ENCODE data around the gene TGFA. TPM values are rescaled to one million over a fixed set of nuclear protein-coding genes. Genes with fewer than 3 reads are reported as not detected.

Gene TGFA
- total and polyA plus RNA-seq, 2 experiments from 2014 or later, result 1.4 to 6.5 TPM

DNA sequence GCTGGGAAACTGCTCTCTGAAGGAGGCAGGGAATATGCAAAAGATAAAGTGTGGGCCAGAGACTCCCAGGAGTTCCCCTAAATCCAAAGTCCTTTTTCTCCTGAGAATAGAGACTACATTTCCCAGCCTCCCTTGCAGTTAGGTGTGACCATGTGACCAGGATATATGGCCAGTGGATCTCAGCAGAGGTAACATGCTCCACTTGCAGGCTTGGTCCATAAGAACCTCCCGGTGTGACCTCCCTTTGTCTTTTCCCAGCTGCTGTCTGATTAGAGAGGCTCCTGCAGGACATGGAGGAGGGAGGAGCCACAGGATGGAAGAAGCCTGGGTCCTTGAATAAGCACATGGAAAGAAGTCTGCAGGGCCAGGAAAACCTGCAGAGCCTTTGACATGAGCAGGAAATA lies 76.2 kb downstream of the TGFA start (continued):
- TF ChIP-seq, protein P1, sequence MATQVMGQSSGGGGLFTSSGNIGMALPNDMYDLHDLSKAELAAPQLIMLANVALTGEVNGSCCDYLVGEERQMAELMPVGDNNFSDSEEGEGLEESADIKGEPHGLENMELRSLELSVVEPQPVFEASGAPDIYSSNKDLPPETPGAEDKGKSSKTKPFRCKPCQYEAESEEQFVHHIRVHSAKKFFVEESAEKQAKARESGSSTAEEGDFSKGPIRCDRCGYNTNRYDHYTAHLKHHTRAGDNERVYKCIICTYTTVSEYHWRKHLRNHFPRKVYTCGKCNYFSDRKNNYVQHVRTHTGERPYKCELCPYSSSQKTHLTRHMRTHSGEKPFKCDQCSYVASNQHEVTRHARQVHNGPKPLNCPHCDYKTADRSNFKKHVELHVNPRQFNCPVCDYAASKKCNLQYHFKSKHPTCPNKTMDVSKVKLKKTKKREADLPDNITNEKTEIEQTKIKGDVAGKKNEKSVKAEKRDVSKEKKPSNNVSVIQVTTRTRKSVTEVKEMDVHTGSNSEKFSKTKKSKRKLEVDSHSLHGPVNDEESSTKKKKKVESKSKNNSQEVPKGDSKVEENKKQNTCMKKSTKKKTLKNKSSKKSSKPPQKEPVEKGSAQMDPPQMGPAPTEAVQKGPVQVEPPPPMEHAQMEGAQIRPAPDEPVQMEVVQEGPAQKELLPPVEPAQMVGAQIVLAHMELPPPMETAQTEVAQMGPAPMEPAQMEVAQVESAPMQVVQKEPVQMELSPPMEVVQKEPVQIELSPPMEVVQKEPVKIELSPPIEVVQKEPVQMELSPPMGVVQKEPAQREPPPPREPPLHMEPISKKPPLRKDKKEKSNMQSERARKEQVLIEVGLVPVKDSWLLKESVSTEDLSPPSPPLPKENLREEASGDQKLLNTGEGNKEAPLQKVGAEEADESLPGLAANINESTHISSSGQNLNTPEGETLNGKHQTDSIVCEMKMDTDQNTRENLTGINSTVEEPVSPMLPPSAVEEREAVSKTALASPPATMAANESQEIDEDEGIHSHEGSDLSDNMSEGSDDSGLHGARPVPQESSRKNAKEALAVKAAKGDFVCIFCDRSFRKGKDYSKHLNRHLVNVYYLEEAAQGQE (IDR thresholded peaks at IDR 0.05; ENCODE audit: unreplicated experiment), result no peak
- TF ChIP-seq EZH2 (IDR thresholded peaks at IDR 0.05; ENCODE audit: low read depth, unreplicated experiment) (no peak), CREB1 (CRISPR knock-in tag; IDR thresholded peaks at IDR 0.05; ENCODE audit: low read depth) (no peak), ZNF114 (CRISPR knock-in tag; IDR thresholded peaks at IDR 0.05) (no peak), JUNB (IDR thresholded peaks at IDR 0.05; ENCODE audit: unreplicated experiment) (no peak), EZH2phosphoT487 (IDR thresholded peaks at IDR 0.05; ENCODE audit: unreplicated experiment) (no peak)

DNA sequence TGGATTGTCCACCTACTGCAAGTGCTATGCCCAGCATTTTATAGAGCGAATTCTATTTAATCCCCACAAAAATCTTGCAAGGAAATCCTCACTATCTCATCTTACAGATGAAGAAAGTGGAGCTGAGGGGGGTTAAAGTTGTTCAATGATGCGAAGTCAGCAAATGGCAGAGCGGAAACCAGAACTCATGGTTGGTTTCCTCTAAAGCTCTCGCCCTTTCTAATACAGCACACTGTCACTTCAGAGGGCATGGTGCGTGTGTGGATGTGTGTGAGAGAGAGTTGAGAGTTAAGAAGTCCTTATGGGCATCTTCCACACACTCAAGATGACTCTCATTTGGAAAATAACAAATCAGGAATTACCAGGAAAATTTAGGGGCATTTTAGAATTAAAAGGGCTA lies 78.4 kb downstream of the TGFA start:
- peaks cover 20% of the 10 kb centered on the region for H3K4me1 Mint-ChIP-seq
- no peak overlapping the region for H3K4me3 Mint-ChIP-seq
- no peaks in the 10 kb centered on the region for H3K36me3 Mint-ChIP-seq (ENCODE audit: low read depth)
- Histone ChIP-seq H3K9me2 (ENCODE audit: insufficient read depth) (no peaks in the 10 kb centered on the region), H3K4me3 (no peak overlapping the region), H4K20me1 (replicated peaks; ENCODE audit: insufficient read depth) (no peaks in the 10 kb centered on the region), H3F3A (replicated peaks; ENCODE audit: low read depth) (no peaks in the 10 kb centered on the region), H3K27ac (ENCODE audit: low read depth) (no peak overlapping the region), H3K79me2 (replicated peaks; ENCODE audit: insufficient read depth) (no peaks in the 10 kb centered on the region), H3K4me2 (no peak overlapping the region), H3K27me3 (ENCODE audit: insufficient read depth) (no peaks in the 10 kb centered on the region), H3K4me1 (ENCODE audit: insufficient read depth) (peaks cover 7% of the 10 kb centered on the region; the same call in 1 of the 2 replicates), H2AFZ (no peak overlapping the region), H3K36me3 (ENCODE audit: insufficient read depth) (no peaks in the 10 kb centered on the region)
- ATAC-seq, result no peak
- H3K9me3 Mint-ChIP-seq, result no peaks in the 10 kb centered on the region
- no peak overlapping the region for H3K27ac Mint-ChIP-seq
- DNase-seq (ENCODE audit: low spot score), result no peak
- H3K27me3 Mint-ChIP-seq (ENCODE audit: insufficient read depth, low read depth, poor library complexity), result peaks cover 4% of the 10 kb centered on the region
- TF ChIP-seq, protein P2, sequence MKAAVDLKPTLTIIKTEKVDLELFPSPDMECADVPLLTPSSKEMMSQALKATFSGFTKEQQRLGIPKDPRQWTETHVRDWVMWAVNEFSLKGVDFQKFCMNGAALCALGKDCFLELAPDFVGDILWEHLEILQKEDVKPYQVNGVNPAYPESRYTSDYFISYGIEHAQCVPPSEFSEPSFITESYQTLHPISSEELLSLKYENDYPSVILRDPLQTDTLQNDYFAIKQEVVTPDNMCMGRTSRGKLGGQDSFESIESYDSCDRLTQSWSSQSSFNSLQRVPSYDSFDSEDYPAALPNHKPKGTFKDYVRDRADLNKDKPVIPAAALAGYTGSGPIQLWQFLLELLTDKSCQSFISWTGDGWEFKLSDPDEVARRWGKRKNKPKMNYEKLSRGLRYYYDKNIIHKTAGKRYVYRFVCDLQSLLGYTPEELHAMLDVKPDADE (IDR thresholded peaks at IDR 0.05), result no peak
- TF ChIP-seq ZNF331 (CRISPR knock-in tag; IDR thresholded peaks at IDR 0.05; ENCODE audit: low read depth) (no peak), EZH2 (IDR thresholded peaks at IDR 0.05; ENCODE audit: low read depth, unreplicated experiment) (no peak), EZH2phosphoT487 (IDR thresholded peaks at IDR 0.05; ENCODE audit: unreplicated experiment) (no peak), STAT1 (IDR thresholded peaks at IDR 0.05; ENCODE audit: unreplicated experiment) (no peak), JUNB (IDR thresholded peaks at IDR 0.05; ENCODE audit: unreplicated experiment) (no peak), NANOG (IDR thresholded peaks at IDR 0.05; ENCODE audit: borderline replicate concordance) (no peak)
- TF ChIP-seq, protein P3, sequence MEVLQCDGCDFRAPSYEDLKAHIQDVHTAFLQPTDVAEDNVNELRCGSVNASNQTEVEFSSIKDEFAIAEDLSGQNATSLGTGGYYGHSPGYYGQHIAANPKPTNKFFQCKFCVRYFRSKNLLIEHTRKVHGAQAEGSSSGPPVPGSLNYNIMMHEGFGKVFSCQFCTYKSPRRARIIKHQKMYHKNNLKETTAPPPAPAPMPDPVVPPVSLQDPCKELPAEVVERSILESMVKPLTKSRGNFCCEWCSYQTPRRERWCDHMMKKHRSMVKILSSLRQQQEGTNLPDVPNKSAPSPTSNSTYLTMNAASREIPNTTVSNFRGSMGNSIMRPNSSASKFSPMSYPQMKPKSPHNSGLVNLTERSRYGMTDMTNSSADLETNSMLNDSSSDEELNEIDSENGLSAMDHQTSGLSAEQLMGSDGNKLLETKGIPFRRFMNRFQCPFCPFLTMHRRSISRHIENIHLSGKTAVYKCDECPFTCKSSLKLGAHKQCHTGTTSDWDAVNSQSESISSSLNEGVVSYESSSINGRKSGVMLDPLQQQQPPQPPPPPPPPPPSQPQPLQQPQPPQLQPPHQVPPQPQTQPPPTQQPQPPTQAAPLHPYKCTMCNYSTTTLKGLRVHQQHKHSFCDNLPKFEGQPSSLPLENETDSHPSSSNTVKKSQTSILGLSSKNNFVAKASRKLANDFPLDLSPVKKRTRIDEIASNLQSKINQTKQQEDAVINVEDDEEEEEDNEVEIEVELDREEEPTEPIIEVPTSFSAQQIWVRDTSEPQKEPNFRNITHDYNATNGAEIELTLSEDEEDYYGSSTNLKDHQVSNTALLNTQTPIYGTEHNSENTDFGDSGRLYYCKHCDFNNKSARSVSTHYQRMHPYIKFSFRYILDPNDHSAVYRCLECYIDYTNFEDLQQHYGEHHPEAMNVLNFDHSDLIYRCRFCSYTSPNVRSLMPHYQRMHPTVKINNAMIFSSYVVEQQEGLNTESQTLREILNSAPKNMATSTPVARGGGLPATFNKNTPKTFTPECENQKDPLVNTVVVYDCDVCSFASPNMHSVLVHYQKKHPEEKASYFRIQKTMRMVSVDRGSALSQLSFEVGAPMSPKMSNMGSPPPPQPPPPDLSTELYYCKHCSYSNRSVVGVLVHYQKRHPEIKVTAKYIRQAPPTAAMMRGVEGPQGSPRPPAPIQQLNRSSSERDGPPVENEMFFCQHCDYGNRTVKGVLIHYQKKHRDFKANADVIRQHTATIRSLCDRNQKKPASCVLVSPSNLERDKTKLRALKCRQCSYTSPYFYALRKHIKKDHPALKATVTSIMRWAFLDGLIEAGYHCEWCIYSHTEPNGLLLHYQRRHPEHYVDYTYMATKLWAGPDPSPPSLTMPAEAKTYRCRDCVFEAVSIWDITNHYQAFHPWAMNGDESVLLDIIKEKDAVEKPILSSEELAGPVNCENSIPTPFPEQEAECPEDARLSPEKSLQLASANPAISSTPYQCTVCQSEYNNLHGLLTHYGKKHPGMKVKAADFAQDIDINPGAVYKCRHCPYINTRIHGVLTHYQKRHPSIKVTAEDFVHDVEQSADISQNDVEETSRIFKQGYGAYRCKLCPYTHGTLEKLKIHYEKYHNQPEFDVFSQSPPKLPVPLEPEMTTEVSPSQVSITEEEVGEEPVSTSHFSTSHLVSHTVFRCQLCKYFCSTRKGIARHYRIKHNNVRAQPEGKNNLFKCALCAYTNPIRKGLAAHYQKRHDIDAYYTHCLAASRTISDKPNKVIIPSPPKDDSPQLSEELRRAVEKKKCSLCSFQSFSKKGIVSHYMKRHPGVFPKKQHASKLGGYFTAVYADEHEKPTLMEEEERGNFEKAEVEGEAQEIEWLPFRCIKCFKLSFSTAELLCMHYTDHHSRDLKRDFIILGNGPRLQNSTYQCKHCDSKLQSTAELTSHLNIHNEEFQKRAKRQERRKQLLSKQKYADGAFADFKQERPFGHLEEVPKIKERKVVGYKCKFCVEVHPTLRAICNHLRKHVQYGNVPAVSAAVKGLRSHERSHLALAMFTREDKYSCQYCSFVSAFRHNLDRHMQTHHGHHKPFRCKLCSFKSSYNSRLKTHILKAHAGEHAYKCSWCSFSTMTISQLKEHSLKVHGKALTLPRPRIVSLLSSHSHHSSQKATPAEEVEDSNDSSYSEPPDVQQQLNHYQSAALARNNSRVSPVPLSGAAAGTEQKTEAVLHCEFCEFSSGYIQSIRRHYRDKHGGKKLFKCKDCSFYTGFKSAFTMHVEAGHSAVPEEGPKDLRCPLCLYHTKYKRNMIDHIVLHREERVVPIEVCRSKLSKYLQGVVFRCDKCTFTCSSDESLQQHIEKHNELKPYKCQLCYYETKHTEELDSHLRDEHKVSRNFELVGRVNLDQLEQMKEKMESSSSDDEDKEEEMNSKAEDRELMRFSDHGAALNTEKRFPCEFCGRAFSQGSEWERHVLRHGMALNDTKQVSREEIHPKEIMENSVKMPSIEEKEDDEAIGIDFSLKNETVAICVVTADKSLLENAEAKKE (CRISPR knock-in tag; IDR thresholded peaks at IDR 0.05), result no peak
- TF ChIP-seq, protein P1 (IDR thresholded peaks at IDR 0.05; ENCODE audit: unreplicated experiment), result no peak
